H9 (cell line): Measurements from ENCODE around the gene DNAH12. TPM values are rescaled to one million over a fixed set of nuclear protein-coding genes. Genes with fewer than 3 reads are reported as not detected.

Source experiments
- DNase-seq: peaks from one replicate; pipeline ENCODE4 v3.0.0-alpha.2; 2017
- H2AFZ ChIP-seq: one replicate; pipeline ENCODE4 v1.6.1; 2013; ENCODE audit warnings: mild to moderate bottlenecking, low read length, control low read depth, moderate library complexity
- H2AK5ac ChIP-seq: 2 replicates; pipeline ENCODE4 v1.6.1; 2013; ENCODE audit warnings: low read length, control low read depth, mixed read lengths; ENCODE audit not compliant: insufficient read length
- H2BK120ac ChIP-seq: one replicate; pipeline ENCODE4 v1.6.1; 2013; ENCODE audit warnings: low read depth, mild to moderate bottlenecking, low read length, control low read depth, inconsistent platforms; ENCODE audit not compliant: poor library complexity, severe bottlenecking
- H2BK12ac ChIP-seq: 2 replicates; pipeline ENCODE4 v1.6.1; 2013; ENCODE audit warnings: low read length, control low read depth, mixed read lengths, low read depth; ENCODE audit not compliant: insufficient read length
- H2BK15ac ChIP-seq: 2 replicates; pipeline ENCODE4 v1.6.1; 2013; ENCODE audit warnings: low read depth, low read length, control low read depth
- H2BK20ac ChIP-seq: one replicate; pipeline ENCODE4 v1.6.1; 2013; ENCODE audit warnings: low read depth, mild to moderate bottlenecking, low read length, control low read depth, inconsistent platforms; ENCODE audit not compliant: poor library complexity, severe bottlenecking
- H2BK5ac ChIP-seq: 2 replicates; pipeline ENCODE4 v1.6.1; 2013; ENCODE audit warnings: low read length, control low read depth, mixed read lengths; ENCODE audit not compliant: insufficient read length
- H3K14ac ChIP-seq: 2 replicates; pipeline ENCODE4 v1.6.1; 2013; ENCODE audit warnings: low read length, control low read depth; ENCODE audit not compliant: insufficient read depth
- H3K18ac ChIP-seq: 2 replicates; pipeline ENCODE4 v1.6.1; 2013; ENCODE audit warnings: low read depth, mild to moderate bottlenecking, mixed read lengths, low read length, control low read depth; ENCODE audit not compliant: insufficient read length
- H3K23ac ChIP-seq: 2 replicates; pipeline ENCODE4 v1.6.1; 2013; ENCODE audit warnings: low read length, control low read depth, mixed read lengths, low read depth; ENCODE audit not compliant: insufficient read length
- H3K23me2 ChIP-seq: 2 replicates; pipeline ENCODE4 v1.6.1; 2013; ENCODE audit warnings: low read depth, mild to moderate bottlenecking, mixed read lengths, low read length, control low read depth; ENCODE audit not compliant: insufficient read length, poor library complexity, severe bottlenecking
- H3K27ac ChIP-seq: 2 replicates; pipeline ENCODE4 v1.5.1; 2013; ENCODE audit warnings: low read length, control low read depth, mixed read lengths, low read depth; ENCODE audit not compliant: insufficient read length
- H3K27me3 ChIP-seq: 2 replicates; pipeline ENCODE4 v1.6.1; 2013; ENCODE audit warnings: low read length, control low read depth, inconsistent platforms; ENCODE audit not compliant: insufficient read depth
- H3K4ac ChIP-seq: 2 replicates; pipeline ENCODE4 v1.6.1; 2013; ENCODE audit warnings: low read depth, mild to moderate bottlenecking, control low read depth, inconsistent platforms, low read length, moderate library complexity
- H3K4me1 ChIP-seq: 2 replicates; pipeline ENCODE4 v1.6.1; 2013; ENCODE audit warnings: low read length, control low read depth, inconsistent platforms; ENCODE audit not compliant: insufficient read depth
- H3K4me2 ChIP-seq: 2 replicates; pipeline ENCODE4 v1.6.1; 2013; ENCODE audit warnings: low read length, control low read depth, mixed read lengths; ENCODE audit not compliant: insufficient read length, insufficient read depth
- H3K56ac ChIP-seq: 2 replicates; pipeline ENCODE4 v1.6.1; 2013; ENCODE audit warnings: low read depth, mild to moderate bottlenecking, mixed read lengths, low read length, control low read depth; ENCODE audit not compliant: insufficient read length
- H3K79me1 ChIP-seq: 2 replicates; pipeline ENCODE4 v1.6.1; 2013; ENCODE audit warnings: low read depth, mild to moderate bottlenecking, moderate library complexity, low read length, control low read depth, inconsistent platforms; ENCODE audit not compliant: insufficient read depth, poor library complexity, severe bottlenecking
- H3K79me2 ChIP-seq: 2 replicates; pipeline ENCODE4 v1.6.1; 2013; ENCODE audit warnings: low read length, control low read depth, inconsistent platforms; ENCODE audit not compliant: insufficient read depth
- H3K9ac ChIP-seq: 2 replicates; pipeline ENCODE4 v1.6.1; 2013; ENCODE audit warnings: low read length, control low read depth, mixed read lengths; ENCODE audit not compliant: insufficient read length; ENCODE audit errors: extremely low read depth
- H3K9me3 ChIP-seq: one replicate; pipeline ENCODE4 v1.6.1; 2013; ENCODE audit warnings: low read depth, low read length, inconsistent platforms; ENCODE audit not compliant: control insufficient read depth
- H3T11ph ChIP-seq: one replicate; pipeline ENCODE4 v1.6.1; 2013; ENCODE audit warnings: mild to moderate bottlenecking, low read length, control low read depth, inconsistent platforms
- H4K20me1 ChIP-seq: one replicate; pipeline ENCODE4 v1.6.1; 2013; ENCODE audit not compliant: control insufficient read depth, insufficient read length, insufficient read depth
- H4K5ac ChIP-seq: 2 replicates; pipeline ENCODE4 v1.6.1; 2013; ENCODE audit warnings: low read depth, mild to moderate bottlenecking, mixed read lengths, low read length, control low read depth; ENCODE audit not compliant: insufficient read length
- H4K8ac ChIP-seq: replicated peaks from 2 replicates; pipeline ENCODE4 v1.6.1; 2013; ENCODE audit warnings: low read length, control low read depth, mixed read lengths, low read depth; ENCODE audit not compliant: insufficient read length
- H4K91ac ChIP-seq: 2 replicates; pipeline ENCODE4 v1.6.1; 2013; ENCODE audit warnings: low read depth, mild to moderate bottlenecking, moderate library complexity, mixed read lengths, low read length, control low read depth; ENCODE audit not compliant: insufficient read length
- H3K27ac Mint-ChIP-seq, 3 experiments: 2 replicates in 2 of 3; 3 replicates in 1 of 3; pipeline ENCODE4 v1.8.0; 2020 to 2021; ENCODE audit warnings: mixed read lengths in 3 of 3, mild to moderate bottlenecking in 1 of 3, moderate library complexity in 1 of 3
- H3K27me3 Mint-ChIP-seq: 2 replicates; pipeline ENCODE4 v1.8.0; 2021; ENCODE audit warnings: low read depth, mild to moderate bottlenecking, moderate library complexity, mixed read lengths
- H3K36me3 Mint-ChIP-seq, 3 experiments: 2 replicates in 2 of 3; 3 replicates in 1 of 3; pipeline ENCODE4 v1.8.0; 2020 to 2021; ENCODE audit warnings: low read depth in 3 of 3, mixed read lengths in 3 of 3; ENCODE audit not compliant: insufficient read depth in 1 of 3
- H3K4me1 Mint-ChIP-seq, 2 experiments: 2 replicates each; pipeline ENCODE4 v1.8.0; 2020; ENCODE audit warnings: mixed read lengths in 2 of 2
- H3K4me3 Mint-ChIP-seq, 2 experiments: 2 replicates in 1 of 2; 3 replicates in 1 of 2; pipeline ENCODE4 v1.8.0; 2020 to 2021; ENCODE audit warnings: mild to moderate bottlenecking in 2 of 2, mixed read lengths in 2 of 2, moderate library complexity in 1 of 2
- H3K9me3 Mint-ChIP-seq, 2 experiments: 2 replicates in 1 of 2; 3 replicates in 1 of 2; pipeline ENCODE4 v1.8.0; 2020; ENCODE audit warnings: mild to moderate bottlenecking in 2 of 2, mixed read lengths in 2 of 2, moderate library complexity in 1 of 2
- WGBS: extraction: QIAGEN DNeasy Blood & Tissue Kit; methylation state at CpG from one replicate; pipeline ENCODE4 v1.1.7; 2013; ENCODE audit warnings: missing lambda C conversion rate, low lambda C conversion rate, mixed read lengths; ENCODE audit not compliant: insufficient read length; ENCODE audit errors: extremely low coverage; 5-methylcytosine and 5-hydroxymethylcytosine counted together
- total RNA-seq: library from RNA; stranded (reverse); gene quantifications from 2 replicates; pipeline ENCODE4 v1.2.1, GENCODE V29; 2021
- TF ChIP-seq, protein P1 (sequence below): fragments of 200-600 bp; sonication (generic); conservative IDR thresholded peaks from 3 replicates; pipeline ENCODE4 v1.8.0; 2021; ENCODE audit warnings: antibody characterized with exemption, mild to moderate bottlenecking

The DNAH12 gene
- total RNA-seq, 1 experiment from 2014 or later = not detected

DNA sequence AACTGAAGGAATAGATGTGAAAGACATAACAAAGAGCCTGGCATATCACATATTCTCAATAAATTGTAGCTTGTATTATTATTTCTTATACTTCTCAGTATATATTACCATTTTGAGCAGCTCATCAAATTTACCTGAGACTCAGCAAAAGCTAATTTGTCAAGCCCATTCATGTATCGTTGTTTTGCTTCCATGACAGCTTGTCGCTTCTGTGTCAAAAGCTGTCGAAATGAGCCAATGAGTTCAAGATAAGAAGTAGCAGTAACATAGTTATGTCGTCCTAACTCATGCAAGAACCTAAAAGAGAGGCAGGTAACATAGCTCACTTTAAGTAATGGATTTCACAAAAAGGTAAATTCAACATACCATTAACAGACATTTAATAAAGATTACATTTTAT is 157.8 kb downstream of the DNAH12 start:
- Histone ChIP-seq H2AFZ (no peak overlapping the region), H3K18ac (no peak overlapping the region), H2BK120ac (no peak overlapping the region), H2BK20ac (no peak overlapping the region), H4K91ac (no peak overlapping the region), H4K5ac (no peak overlapping the region), H3K4ac (no peak overlapping the region), H3K23me2 (no peaks in the 10 kb centered on the region), H4K20me1 (no peaks in the 10 kb centered on the region), H3K79me1 (no peaks in the 10 kb centered on the region), H2BK15ac (no peak overlapping the region), H3K9me3 (no peaks in the 10 kb centered on the region), H3K14ac (no peak overlapping the region), H3K79me2 (no peaks in the 10 kb centered on the region), H4K8ac (no peak overlapping the region), H2BK12ac (no peak overlapping the region), H3K27ac (no peak overlapping the region), H2BK5ac (no peak overlapping the region), H3K27me3 (no peaks in the 10 kb centered on the region), H3K9ac (no peak overlapping the region), H3K23ac (no peak overlapping the region), H3K56ac (no peak overlapping the region), H2AK5ac (no peak overlapping the region), H3K4me1 (no peaks in the 10 kb centered on the region), H3K4me2 (no peak overlapping the region), H3T11ph (no peak overlapping the region)
- peaks cover 5 to 6% of the 10 kb centered on the region in 2 experiments; a peak in 2 of 4 replicates for H3K4me1 Mint-ChIP-seq
- TF ChIP-seq, protein P1, sequence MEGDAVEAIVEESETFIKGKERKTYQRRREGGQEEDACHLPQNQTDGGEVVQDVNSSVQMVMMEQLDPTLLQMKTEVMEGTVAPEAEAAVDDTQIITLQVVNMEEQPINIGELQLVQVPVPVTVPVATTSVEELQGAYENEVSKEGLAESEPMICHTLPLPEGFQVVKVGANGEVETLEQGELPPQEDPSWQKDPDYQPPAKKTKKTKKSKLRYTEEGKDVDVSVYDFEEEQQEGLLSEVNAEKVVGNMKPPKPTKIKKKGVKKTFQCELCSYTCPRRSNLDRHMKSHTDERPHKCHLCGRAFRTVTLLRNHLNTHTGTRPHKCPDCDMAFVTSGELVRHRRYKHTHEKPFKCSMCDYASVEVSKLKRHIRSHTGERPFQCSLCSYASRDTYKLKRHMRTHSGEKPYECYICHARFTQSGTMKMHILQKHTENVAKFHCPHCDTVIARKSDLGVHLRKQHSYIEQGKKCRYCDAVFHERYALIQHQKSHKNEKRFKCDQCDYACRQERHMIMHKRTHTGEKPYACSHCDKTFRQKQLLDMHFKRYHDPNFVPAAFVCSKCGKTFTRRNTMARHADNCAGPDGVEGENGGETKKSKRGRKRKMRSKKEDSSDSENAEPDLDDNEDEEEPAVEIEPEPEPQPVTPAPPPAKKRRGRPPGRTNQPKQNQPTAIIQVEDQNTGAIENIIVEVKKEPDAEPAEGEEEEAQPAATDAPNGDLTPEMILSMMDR = no peak
- H3K9me3 Mint-ChIP-seq = no peaks in the 10 kb centered on the region
- no peak overlapping the region for H3K27ac Mint-ChIP-seq
- no peak for DNase-seq
- no CpG with 5 or more reads among the region's 4 CpGs for WGBS
- no peaks in the 10 kb centered on the region for H3K36me3 Mint-ChIP-seq
- no peak overlapping the region for H3K4me3 Mint-ChIP-seq
- H3K27me3 Mint-ChIP-seq = no peaks in the 10 kb centered on the region
